ENCODE results near the gene OPA3.
"Not testable (repeated sequence)": the region's sequence is repeated elsewhere in the genome, so short reads cannot be mapped to it uniquely, and the experiment has no call there.

The OPA3 gene

GRCh38 chr19:45522010-45522941, 62.3 kb downstream of the OPA3 start:
- DNase-seq (ENCODE audit: low read depth in 1 of 2, low spot score in 1 of 2): no peak

DNA sequence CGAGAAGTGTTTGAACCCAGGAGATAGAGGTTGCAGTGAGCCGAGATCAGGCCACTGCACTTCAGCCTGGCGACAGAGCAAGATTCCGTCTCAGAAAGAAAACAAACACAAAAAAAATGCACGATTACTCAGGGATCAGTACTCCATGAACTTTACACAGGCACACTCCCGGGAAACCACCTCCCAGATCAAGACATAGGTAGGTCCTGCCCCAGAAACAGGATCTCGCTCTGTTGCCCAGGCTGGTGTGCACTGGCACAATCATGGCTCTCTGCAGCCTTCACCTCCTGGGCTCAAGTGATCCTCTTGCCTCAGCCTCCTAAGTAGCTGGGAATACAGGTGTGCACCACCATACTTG, 66.2 kb downstream of the OPA3 start:
- no peak for DNase-seq (ENCODE audit: low read depth in 1 of 2, low spot score in 1 of 2)

DNA sequence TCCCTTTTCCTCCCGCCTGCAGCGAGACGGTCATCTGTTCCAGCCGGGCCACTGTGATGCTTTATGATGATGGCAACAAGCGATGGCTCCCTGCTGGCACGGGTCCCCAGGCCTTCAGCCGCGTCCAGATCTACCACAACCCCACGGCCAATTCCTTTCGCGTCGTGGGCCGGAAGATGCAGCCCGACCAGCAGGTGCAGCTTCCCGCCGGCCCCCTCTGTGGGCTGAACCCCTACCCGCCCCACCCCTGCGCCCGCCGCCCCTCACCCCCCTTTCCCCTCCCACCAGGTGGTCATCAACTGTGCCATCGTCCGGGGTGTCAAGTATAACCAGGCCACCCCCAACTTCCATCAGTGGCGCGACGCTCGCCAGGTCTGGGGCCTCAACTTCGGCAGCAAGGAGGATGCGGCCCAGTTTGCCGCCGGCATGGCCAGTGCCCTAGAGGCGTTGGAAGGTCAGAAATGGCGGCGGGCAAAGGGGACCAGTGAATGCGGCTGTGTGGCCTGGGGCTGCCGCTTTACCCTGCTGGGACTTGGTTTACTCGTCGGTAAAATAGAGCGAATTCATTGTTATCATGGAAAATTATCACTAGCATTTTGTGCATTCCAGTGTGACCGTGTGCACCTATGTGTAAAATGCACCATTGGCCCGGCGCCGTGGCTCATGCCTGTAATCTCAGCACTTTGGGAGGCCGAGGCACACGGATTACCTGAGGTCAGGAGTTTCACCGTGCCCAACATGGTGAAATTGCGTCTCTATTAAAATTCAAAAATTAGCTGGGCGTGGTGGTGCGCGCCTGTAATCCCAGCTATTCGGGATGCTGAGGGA, 66.7 kb downstream of the OPA3 start:
- DNase-seq (ENCODE audit: low read depth in 1 of 2, low spot score in 1 of 2): no peak

DNA sequence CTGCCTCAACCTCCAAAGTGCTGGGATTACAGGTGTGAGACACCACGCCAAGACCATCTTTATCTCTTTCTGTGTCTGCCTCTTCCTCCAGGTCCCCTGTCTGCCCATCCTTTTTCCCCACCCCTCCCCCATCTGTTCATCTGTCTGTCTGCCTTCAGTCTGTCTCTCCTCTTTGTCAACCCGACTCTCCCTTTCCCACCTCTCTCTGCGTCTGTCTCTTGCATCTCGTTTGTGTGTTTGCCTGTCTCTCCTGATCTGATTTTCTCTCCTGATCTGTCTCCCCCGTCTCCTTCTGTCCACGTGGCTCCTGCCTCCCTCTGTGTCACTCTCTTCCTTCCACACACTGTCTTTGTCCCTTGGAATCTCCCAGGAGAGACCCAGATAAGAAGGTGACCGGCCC, 67.4 kb downstream of the OPA3 start:
- no peak for DNase-seq (ENCODE audit: low read depth in 1 of 2, low spot score in 1 of 2)

GRCh38 chr19:45515807-45516401, 68.7 kb downstream of the OPA3 start:
- no peak for DNase-seq (ENCODE audit: low read depth in 1 of 2, low spot score in 1 of 2)

- no peak for DNase-seq (ENCODE audit: low read depth in 1 of 2, low spot score in 1 of 2)
These were observed 69.4 kb downstream of the OPA3 start for GRCh38 chr19:45515081-45515624.

DNA sequence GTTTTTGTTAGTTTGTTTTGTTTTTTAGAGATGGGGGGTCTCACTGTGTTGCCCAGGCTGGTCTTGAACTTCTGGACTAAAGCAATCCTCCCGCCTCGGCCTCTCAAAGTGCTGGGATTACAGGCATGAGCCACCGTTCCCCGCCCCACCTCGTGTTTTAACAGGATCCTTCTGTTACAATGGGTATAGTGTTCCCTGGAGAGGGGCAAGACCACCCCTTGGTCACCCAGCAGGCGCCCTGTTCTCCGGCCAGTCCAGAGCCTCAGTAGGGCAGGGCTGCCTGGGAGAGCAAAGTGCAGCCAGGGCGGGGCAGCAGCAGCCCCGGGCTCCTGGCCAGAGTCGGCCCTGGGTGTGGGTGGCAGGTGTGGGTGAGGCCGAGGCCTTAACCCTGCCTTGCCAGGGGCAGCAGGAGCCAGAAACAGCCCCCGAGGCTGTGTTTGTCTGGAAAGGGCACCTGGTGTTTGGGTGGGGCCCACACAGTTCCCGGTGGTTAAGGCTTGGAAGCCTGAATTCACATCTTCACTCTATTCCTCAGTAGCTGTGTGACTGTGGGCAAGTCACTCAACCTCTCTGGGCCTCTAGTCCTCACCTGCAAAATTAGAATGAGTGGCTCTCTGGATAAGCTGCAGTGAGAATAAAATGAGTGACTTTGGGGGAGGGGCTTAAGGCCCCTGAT, 70.1 kb downstream of the OPA3 start:
- DNase-seq (ENCODE audit: low read depth in 1 of 2, low spot score in 1 of 2): no peak

- no peak for DNase-seq (ENCODE audit: low read depth in 1 of 2, low spot score in 1 of 2)
These were observed 71.6 kb downstream of the OPA3 start for GRCh38 chr19:45512881-45513483.

- no peak for DNase-seq (ENCODE audit: low read depth in 1 of 2, low spot score in 1 of 2)
These were observed 73.5 kb downstream of the OPA3 start for GRCh38 chr19:45511074-45511473.

DNA sequence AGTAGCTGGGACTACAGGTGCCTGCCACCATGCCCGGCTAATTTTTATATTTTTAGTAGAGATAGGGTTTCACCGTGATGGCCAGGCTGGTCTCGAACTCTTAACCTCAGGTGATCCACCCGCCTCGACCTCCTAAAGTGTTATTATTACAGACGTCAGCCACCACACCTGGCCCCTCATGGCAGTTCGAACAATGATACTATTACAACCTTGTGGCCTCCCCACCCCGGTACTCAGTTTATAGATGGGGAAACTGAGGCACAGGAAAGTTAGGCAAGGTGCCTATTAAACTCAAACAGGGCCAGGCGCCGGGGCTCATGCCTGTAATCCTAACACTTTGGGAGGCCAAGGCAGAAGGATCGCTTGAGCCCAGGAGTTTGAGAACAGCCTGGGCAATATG, 74.2 kb downstream of the OPA3 start:
- not testable (repeated sequence) for DNase-seq (ENCODE audit: low read depth in 1 of 2, low spot score in 1 of 2)

DNA sequence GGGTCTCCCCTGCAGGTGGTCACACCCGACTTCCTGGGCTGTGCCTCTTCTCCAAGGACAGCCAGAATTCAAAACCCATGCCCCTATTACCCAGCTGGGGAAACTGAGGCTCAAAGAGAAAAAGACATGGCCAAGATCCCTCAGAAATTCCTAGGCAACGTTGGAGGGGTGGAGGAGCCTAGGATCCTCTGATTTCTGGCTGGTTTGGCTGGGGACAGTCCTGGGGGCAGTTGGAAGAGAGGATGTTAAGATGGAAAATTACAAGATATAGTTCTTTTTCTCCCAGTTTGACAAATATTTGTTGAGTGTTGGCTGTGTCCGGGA, 74.9 kb downstream of the OPA3 start:
- no peak for DNase-seq (ENCODE audit: low read depth in 1 of 2, low spot score in 1 of 2)

DNA sequence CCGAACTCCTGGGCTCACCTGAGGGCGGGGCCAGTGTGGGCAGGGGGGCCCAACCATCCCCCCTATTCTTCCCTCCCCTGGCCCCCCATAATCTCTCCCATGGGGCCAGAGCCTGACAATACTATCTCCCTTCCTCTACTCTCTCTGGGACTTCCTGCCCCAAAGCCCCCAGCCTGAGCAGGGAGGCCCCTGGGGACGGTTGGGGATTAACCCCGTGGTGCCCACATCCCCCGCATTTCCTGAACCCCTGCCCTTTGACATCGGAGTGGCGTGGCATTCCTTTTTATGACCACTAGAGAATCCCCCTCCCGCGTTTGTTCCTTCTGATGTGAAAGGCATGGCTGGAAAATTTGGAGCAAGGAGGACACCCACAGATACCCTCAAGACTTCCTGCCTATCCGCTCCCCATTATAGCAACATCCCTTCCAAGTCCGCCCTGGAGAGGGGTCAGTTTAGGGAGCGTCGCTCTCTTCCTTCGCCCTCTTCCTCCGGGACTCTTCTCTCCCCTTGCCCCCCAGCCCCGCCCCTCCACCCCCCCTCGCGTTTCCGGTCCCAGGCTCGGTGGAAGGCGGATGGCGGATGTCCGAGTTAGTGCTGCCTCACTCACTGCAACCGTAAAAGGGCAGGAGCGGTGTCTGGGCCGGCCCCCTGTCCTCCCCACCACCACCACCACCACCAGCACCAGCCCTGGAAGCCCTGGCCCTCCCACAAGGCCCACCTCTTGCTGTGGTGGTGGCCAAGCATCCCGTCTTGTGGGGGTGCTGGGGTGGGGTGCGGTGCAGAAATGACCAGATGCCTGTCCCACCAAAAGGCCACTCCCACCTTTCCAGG, 75.5 kb downstream of the OPA3 start:
- DNase-seq (ENCODE audit: low read depth in 1 of 2, low spot score in 1 of 2): no peak

GRCh38 chr19:45508417-45508860, 76.2 kb downstream of the OPA3 start:
- no peak for DNase-seq (ENCODE audit: low read depth in 1 of 2, low spot score in 1 of 2)

DNA sequence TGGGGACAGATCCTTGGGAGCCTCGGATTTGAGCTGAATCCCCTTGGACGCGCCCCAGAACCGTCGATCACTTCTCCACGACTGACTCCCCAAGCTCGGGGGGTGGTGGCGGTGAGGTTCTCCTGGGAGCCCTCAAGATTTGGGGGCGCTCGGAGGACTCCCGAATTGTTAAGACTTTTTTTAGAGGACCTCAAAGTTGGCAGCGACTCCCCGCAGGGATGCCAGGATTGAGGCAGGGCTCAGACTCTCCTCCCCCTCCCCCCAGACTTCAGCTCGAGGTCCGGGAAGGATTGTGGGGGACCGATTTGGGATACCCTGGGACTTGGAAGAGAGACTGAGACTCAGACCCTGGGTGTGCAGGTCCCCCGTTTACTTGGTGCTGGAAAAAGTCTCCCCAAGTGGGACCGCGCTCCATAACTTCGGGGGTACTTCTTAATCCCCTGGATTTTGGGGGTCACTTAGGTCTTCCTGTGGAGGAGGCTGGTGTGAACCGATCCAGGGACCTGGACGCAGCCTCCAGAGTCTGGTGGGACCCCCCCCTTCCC, 76.7 kb downstream of the OPA3 start:
- DNase-seq (ENCODE audit: low read depth in 1 of 2, low spot score in 1 of 2): no peak

GRCh38 chr19:45506989-45507871, 77.4 kb downstream of the OPA3 start, which contains the start of gene VASP:
Gene VASP, plus strand, starts transcription at chr19:45507479. Its CDS starts 293 bp downstream, at chr19:45507772.
- DNase-seq (ENCODE audit: low read depth in 1 of 2, low spot score in 1 of 2): peak; percentile 84 to 85

GRCh38 chr19:45506246-45506988, 78.2 kb downstream of the OPA3 start:
- peak; percentile 96 to 98 for DNase-seq (ENCODE audit: low read depth in 1 of 2, low spot score in 1 of 2)

DNA sequence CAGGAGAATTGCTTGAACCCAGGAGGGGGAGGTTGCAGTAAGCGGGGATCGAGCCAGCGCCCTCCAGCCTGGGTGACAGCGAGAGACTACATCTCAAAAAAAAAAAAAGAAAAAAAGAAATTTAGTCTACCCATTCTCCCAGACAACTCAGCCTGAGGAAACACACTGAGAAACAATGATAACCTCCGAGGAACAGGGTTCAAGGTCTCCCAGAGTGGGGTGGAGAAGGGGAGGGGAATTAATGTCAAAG, 78.7 kb downstream of the OPA3 start:
- no peak for DNase-seq (ENCODE audit: low read depth in 1 of 2, low spot score in 1 of 2)
